A673 (cell line): ENCODE data around the gene FBLN5. TPM values are rescaled to one million over a fixed set of nuclear protein-coding genes. Genes with fewer than 3 reads are reported as not detected.

Experiments used
- BruUV-seq: library from RNA; stranded (reverse); fragments of 400-500 nt; replicated peaks from 2 replicates; lab custom pipeline; 2021; lab: Mats Ljungman, UMichigan
- CTCF ChIA-PET: fragments of 300-600 bp; sonication (Branson Sonifier 250); formaldehyde crosslinking; loops from one replicate; lab custom pipeline; 2022; ENCODE audit warnings: antibody characterized with exemption; lab: Charles Lee
- POLR2A ChIA-PET: fragments of 300-600 bp; sonication (Branson Sonifier 250); formaldehyde crosslinking; loops from one replicate; lab custom pipeline; 2022; ENCODE audit warnings: antibody characterized with exemption; ENCODE audit not compliant: low non-redundant PET; lab: Charles Lee
- DNase-seq: peaks from one replicate; pipeline ENCODE4 v3.0.0-alpha.2; 2015; ENCODE audit warnings: low spot score
- H3K27ac ChIP-seq: fragments of 200-600 bp; sonication (generic); 2 replicates; pipeline ENCODE4 v1.5.1; 2016; ENCODE audit warnings: mixed run types, low read depth, mild to moderate bottlenecking, mixed read lengths, antibody characterized with exemption, low read length; ENCODE audit not compliant: poor library complexity, severe bottlenecking
- H3K27me3 ChIP-seq: fragments of 200-600 bp; sonication (generic); replicated peaks from 2 replicates; pipeline ENCODE4 v1.6.1; 2017; ENCODE audit warnings: mixed run types, low read depth, mild to moderate bottlenecking, mixed read lengths, antibody characterized with exemption, low read length; ENCODE audit not compliant: insufficient read depth, poor library complexity
- H3K36me3 ChIP-seq: fragments of 200-600 bp; sonication (generic); 2 replicates; pipeline ENCODE4 v1.6.1; 2016; ENCODE audit warnings: mixed run types, mild to moderate bottlenecking, mixed read lengths, antibody characterized with exemption, low read length; ENCODE audit not compliant: insufficient read depth, poor library complexity, severe bottlenecking
- H3K4me1 ChIP-seq: fragments of 200-600 bp; sonication (generic); 2 replicates; pipeline ENCODE4 v1.6.1; 2017; ENCODE audit warnings: mixed run types, mild to moderate bottlenecking, mixed read lengths, antibody characterized with exemption, low read length; ENCODE audit not compliant: insufficient read depth, poor library complexity, severe bottlenecking
- H3K4me3 ChIP-seq: fragments of 200-600 bp; sonication (generic); 2 replicates; pipeline ENCODE4 v1.5.1; 2016; ENCODE audit warnings: low read depth, mixed run types, mild to moderate bottlenecking, mixed read lengths, low read length; ENCODE audit not compliant: poor library complexity, severe bottlenecking
- H3K9me3 ChIP-seq: fragments of 200-600 bp; sonication (generic); 2 replicates; pipeline ENCODE4 v1.6.1; 2016; ENCODE audit warnings: mixed run types, low read depth, mild to moderate bottlenecking, mixed read lengths, antibody characterized with exemption, low read length; ENCODE audit not compliant: poor library complexity, severe bottlenecking
- CTCF ChIP-seq: fragments of 300-800, 200-600 bp; sonication (generic); conservative IDR thresholded peaks from 2 replicates; pipeline ENCODE4 v1.5.1; 2017; ENCODE audit warnings: low read depth, mild to moderate bottlenecking, antibody characterized with exemption, low read length, moderate library complexity, mixed read lengths
- EZH2 ChIP-seq: fragments of 200-600 bp; sonication (generic); IDR thresholded peaks from 2 replicates; pipeline ENCODE4 v1.6.1; 2017; ENCODE audit warnings: borderline replicate concordance, low read depth, mild to moderate bottlenecking, mixed read lengths, antibody characterized with exemption, low read length; ENCODE audit not compliant: poor library complexity, severe bottlenecking
- intact Hi-C: fragments of 100-400 bp; cut with micrococcal nuclease; formaldehyde crosslinking; loops from one replicate; pipeline ENCODE4 v1.10.0; 2022; ENCODE audit not compliant: unreplicated experiment
- total RNA-seq: library from RNA; stranded (reverse); gene quantifications from 2 replicates; pipeline ENCODE4 v1.2.3, GENCODE V29; 2021

Gene FBLN5
- total RNA-seq, 1 experiment from 2014 or later = 10.7 TPM

GRCh38 chr14:91867316-91867988 lies 80.0 kb downstream of the FBLN5 start, which contains the start of gene TC2N:
TC2N (minus strand) TSS chr14:91867536; CDS start chr14:91813769, 53,767 bp downstream.
- Histone ChIP-seq H3K4me1 (no peaks in the 10 kb centered on the region), H3K27ac (no peak within 1 kb of the TSS), H3K27me3 (no peaks in the 10 kb centered on the region), H3K4me3 (no peak within 1 kb of the TSS), H3K36me3 (no peaks in the 10 kb centered on the region), H3K9me3 (no peaks in the 10 kb centered on the region)
- no peak for TF ChIP-seq CTCF
- no peak for TF ChIP-seq EZH2
- CTCF ChIA-PET = no interaction called here
- POLR2A ChIA-PET = no interaction called here
- BruUV-seq = no TSS peak
- DNase-seq = no peak
- intact Hi-C loops = no loop called here

- ChIA-PET CTCF (no interaction called here), POLR2A (no interaction called here)
- Histone ChIP-seq H3K4me3 (no peak overlapping the region), H3K27me3 (no peaks in the 10 kb centered on the region), H3K27ac (no peak overlapping the region), H3K36me3 (no peaks in the 10 kb centered on the region), H3K4me1 (no peaks in the 10 kb centered on the region), H3K9me3 (no peaks in the 10 kb centered on the region)
- DNase-seq = no peak
- intact Hi-C loops = no loop called here
- no TSS peak for BruUV-seq
- TF ChIP-seq EZH2 (no peak), CTCF (no peak)
Measured at GRCh38 chr14:91866511-91867295, 80.8 kb downstream of the FBLN5 start.

- Histone ChIP-seq H3K4me3 (no peak overlapping the region), H3K27ac (no peak overlapping the region), H3K27me3 (no peaks in the 10 kb centered on the region), H3K36me3 (no peaks in the 10 kb centered on the region), H3K4me1 (no peaks in the 10 kb centered on the region), H3K9me3 (no peaks in the 10 kb centered on the region)
- BruUV-seq = no TSS peak
- ChIA-PET POLR2A (no interaction called here), CTCF (no interaction called here)
- TF ChIP-seq EZH2 (no peak), CTCF (no peak)
- intact Hi-C loops = no loop called here
- DNase-seq = no peak
Measured at GRCh38 chr14:91866061-91866460, 81.4 kb downstream of the FBLN5 start.
